NCI-H460 (cell line): Measurements from ENCODE around the gene ACTA2. TPM values are rescaled to one million over a fixed set of nuclear protein-coding genes. Genes with fewer than 3 reads are reported as not detected.
A peak's percentile ranks its signal among the peaks of the same experiment; 100 is the strongest.

Source experiments
- DNase-seq: peaks from one replicate; pipeline ENCODE4 v3.0.0-alpha.2; 2016; ENCODE audit warnings: low read depth; ENCODE audit errors: extremely low read depth
- polyA plus RNA-seq: library from polyadenylated mRNA; depleted of rRNA; stranded (reverse); fragments of >200 nt; gene quantifications from 2 replicates; pipeline ENCODE4 v1.2.3, GENCODE V29; 2014; cell fraction: nucleus; rRNA removed
- total RNA-seq: library from RNA; depleted of rRNA; stranded (reverse); fragments of >200 nt; shearing (Covaris generic); gene quantifications from 2 replicates; pipeline ENCODE4 v1.2.3, GENCODE V29; 2014; rRNA removed

ACTA2 gene
- total RNA-seq, result 40.4 and 41.7 TPM in 2 replicates
- polyA plus RNA-seq, result 6.3 and 8.4 TPM in 2 replicates

- DNase-seq, result no peak
Observed at GRCh38 chr10:88952647-88953111, at the start of gene ACTA2. Gene ACTA2, minus strand, starts transcription at chr10:88952773. Its CDS starts 3,843 bp downstream, at chr10:88948930.

- no peak for DNase-seq
Observed at GRCh38 chr10:89001729-89002072, 49.1 kb upstream of the ACTA2 start.

GRCh38 chr10:89001024-89001728, 48.6 kb upstream of the ACTA2 start:
- DNase-seq, result no peak

GRCh38 chr10:88999625-89000024, 47.1 kb upstream of the ACTA2 start:
- DNase-seq, result no peak

GRCh38 chr10:88996927-88997326, 44.4 kb upstream of the ACTA2 start:
- no peak for DNase-seq

GRCh38 chr10:88995156-88995876, 42.7 kb upstream of the ACTA2 start:
- DNase-seq, result no peak

- DNase-seq, result no peak
Observed at GRCh38 chr10:88994019-88994418, 41.4 kb upstream of the ACTA2 start.

GRCh38 chr10:88992921-88993524, 40.5 kb upstream of the ACTA2 start:
- no peak for DNase-seq

GRCh38 chr10:88991899-88992320, 39.3 kb upstream of the ACTA2 start:
- no peak for DNase-seq

- peak; percentile 26 for DNase-seq
Observed at GRCh38 chr10:88991161-88991898, 38.8 kb upstream of the ACTA2 start.

- DNase-seq, result peak; percentile 39
Observed at GRCh38 chr10:88990384-88991160, 38.0 kb upstream of the ACTA2 start, which contains the start of gene FAS. Gene FAS, plus strand, starts transcription at chr10:88990798. Its CDS starts 79 bp downstream, at chr10:88990877.

GRCh38 chr10:88989824-88990383, 37.3 kb upstream of the ACTA2 start:
- DNase-seq, result no peak

GRCh38 chr10:88989423-88989822, 36.9 kb upstream of the ACTA2 start:
- no peak for DNase-seq

GRCh38 chr10:88987840-88988239, 35.3 kb upstream of the ACTA2 start:
- no peak for DNase-seq

- no peak for DNase-seq
Observed at GRCh38 chr10:88987243-88987725, 34.7 kb upstream of the ACTA2 start.

- peak; percentile 36 for DNase-seq
Observed at GRCh38 chr10:88986549-88987242, 34.1 kb upstream of the ACTA2 start.

GRCh38 chr10:88984525-88984924, 32.0 kb upstream of the ACTA2 start:
- DNase-seq, result no peak

- DNase-seq, result no peak
Observed at GRCh38 chr10:88983939-88984338, 31.4 kb upstream of the ACTA2 start.

- no peak for DNase-seq
Observed at GRCh38 chr10:88983206-88983605, 30.6 kb upstream of the ACTA2 start.
